OCI-LY3 (cell line): ENCODE measurements around the gene GRHPR.

Experiments
- H2AFZ ChIP-seq: fragments of 200-600, 300-600 bp; shearing (Covaris generic); 2 replicates; pipeline ENCODE4 v1.6.0; 2014; ENCODE audit warnings: antibody characterized with exemption, low read depth, low read length
- H3K27ac ChIP-seq: fragments of 200-600, 300-600 bp; sonication (generic); 2 replicates; pipeline ENCODE4 v1.5.1; 2014; ENCODE audit warnings: mild to moderate bottlenecking, low read length, moderate library complexity, mixed read lengths
- H3K27me3 ChIP-seq: fragments of 200-600, 300-600 bp; sonication (generic); 2 replicates; pipeline ENCODE4 v1.6.1; 2014; ENCODE audit warnings: low read depth, low read length, mixed read lengths
- H3K36me3 ChIP-seq: fragments of 200-600, 300-600 bp; sonication (generic); replicated peaks from 2 replicates; pipeline ENCODE3; 2014; ENCODE audit warnings: low read depth, low read length, mixed read lengths
- H3K4me1 ChIP-seq: fragments of 300-600, 200-600 bp; sonication (generic); 2 replicates; pipeline ENCODE4 v1.6.1; 2014; ENCODE audit warnings: low read length, mixed read lengths
- H3K4me2 ChIP-seq: fragments of 200-600, 300-600 bp; sonication (generic); 2 replicates; pipeline ENCODE4 v1.6.1; 2014; ENCODE audit warnings: low read length, mixed read lengths
- H3K4me3 ChIP-seq: fragments of 300-600, 200-600 bp; sonication (generic); 2 replicates; pipeline ENCODE4 v1.5.1; 2014; ENCODE audit warnings: antibody characterized with exemption, mild to moderate bottlenecking, low read length, moderate library complexity
- H3K79me2 ChIP-seq: fragments of 300-600, 200-600 bp; shearing (Covaris generic); 2 replicates; pipeline ENCODE4 v1.6.1; 2014; ENCODE audit warnings: mild to moderate bottlenecking, low read length, mixed read lengths
- H3K9ac ChIP-seq: fragments of 300-600, 200-600 bp; shearing (Covaris generic); 2 replicates; pipeline ENCODE4 v1.6.0; 2014; ENCODE audit warnings: mild to moderate bottlenecking, low read length, moderate library complexity
- H3K9me3 ChIP-seq: fragments of 200-600, 300-600 bp; shearing (Covaris generic); 2 replicates; pipeline ENCODE4 v1.6.1; 2014; ENCODE audit warnings: low read length, mixed read lengths; ENCODE audit not compliant: insufficient read depth
- H4K20me1 ChIP-seq: fragments of 200-600, 300-600 bp; sonication (generic); 2 replicates; pipeline ENCODE4 v1.6.1; 2016; ENCODE audit warnings: low read length, mixed read lengths; ENCODE audit not compliant: insufficient read depth
- EZH2phosphoT487 ChIP-seq: fragments of 200-600 bp; shearing (Covaris generic); IDR thresholded peaks from 2 replicates; pipeline ENCODE4 v1.6.1; 2018; ENCODE audit warnings: antibody characterized with exemption, mixed run types, low read depth
- TF ChIP-seq, protein P1 (sequence below): fragments of 200-600, 300-600 bp; sonication (generic); IDR thresholded peaks from 2 replicates; pipeline ENCODE4 v1.5.1; 2014; ENCODE audit warnings: antibody characterized with exemption, low read length, low read depth

GRHPR gene

DNA sequence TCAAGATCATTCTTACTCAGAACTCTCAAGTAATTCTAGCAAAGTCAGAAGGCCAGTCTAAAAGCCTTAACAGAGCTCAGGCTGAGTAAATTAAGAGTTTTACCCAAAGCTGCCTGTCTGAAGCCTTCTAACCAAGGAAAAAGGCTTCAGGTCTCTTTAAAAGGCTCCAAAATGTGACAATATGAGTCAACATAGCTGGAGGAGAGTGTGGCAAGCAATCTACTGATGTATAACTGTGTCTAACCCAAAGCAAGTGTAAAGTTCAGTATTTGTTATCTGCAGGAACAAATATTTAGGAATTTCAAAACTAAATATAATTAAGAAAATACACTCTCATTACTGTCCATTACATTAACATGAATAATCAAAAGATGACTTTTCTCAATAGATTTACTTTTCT is 31.7 kb downstream of the GRHPR start:
- Histone ChIP-seq H3K79me2 (peaks cover 99% of the 10 kb centered on the region), H3K4me1 (peaks cover 10% of the 10 kb centered on the region), H2AFZ (no peak overlapping the region), H3K4me2 (no peak overlapping the region), H3K4me3 (no peak overlapping the region), H3K36me3 (peaks cover 12% of the 10 kb centered on the region), H3K27ac (no peak overlapping the region), H4K20me1 (peaks cover 80% of the 10 kb centered on the region), H3K27me3 (no peaks in the 10 kb centered on the region), H3K9ac (no peak overlapping the region), H3K9me3 (no peaks in the 10 kb centered on the region)
- no peak for TF ChIP-seq EZH2phosphoT487
- TF ChIP-seq, protein P1, sequence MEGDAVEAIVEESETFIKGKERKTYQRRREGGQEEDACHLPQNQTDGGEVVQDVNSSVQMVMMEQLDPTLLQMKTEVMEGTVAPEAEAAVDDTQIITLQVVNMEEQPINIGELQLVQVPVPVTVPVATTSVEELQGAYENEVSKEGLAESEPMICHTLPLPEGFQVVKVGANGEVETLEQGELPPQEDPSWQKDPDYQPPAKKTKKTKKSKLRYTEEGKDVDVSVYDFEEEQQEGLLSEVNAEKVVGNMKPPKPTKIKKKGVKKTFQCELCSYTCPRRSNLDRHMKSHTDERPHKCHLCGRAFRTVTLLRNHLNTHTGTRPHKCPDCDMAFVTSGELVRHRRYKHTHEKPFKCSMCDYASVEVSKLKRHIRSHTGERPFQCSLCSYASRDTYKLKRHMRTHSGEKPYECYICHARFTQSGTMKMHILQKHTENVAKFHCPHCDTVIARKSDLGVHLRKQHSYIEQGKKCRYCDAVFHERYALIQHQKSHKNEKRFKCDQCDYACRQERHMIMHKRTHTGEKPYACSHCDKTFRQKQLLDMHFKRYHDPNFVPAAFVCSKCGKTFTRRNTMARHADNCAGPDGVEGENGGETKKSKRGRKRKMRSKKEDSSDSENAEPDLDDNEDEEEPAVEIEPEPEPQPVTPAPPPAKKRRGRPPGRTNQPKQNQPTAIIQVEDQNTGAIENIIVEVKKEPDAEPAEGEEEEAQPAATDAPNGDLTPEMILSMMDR, result no peak

DNA sequence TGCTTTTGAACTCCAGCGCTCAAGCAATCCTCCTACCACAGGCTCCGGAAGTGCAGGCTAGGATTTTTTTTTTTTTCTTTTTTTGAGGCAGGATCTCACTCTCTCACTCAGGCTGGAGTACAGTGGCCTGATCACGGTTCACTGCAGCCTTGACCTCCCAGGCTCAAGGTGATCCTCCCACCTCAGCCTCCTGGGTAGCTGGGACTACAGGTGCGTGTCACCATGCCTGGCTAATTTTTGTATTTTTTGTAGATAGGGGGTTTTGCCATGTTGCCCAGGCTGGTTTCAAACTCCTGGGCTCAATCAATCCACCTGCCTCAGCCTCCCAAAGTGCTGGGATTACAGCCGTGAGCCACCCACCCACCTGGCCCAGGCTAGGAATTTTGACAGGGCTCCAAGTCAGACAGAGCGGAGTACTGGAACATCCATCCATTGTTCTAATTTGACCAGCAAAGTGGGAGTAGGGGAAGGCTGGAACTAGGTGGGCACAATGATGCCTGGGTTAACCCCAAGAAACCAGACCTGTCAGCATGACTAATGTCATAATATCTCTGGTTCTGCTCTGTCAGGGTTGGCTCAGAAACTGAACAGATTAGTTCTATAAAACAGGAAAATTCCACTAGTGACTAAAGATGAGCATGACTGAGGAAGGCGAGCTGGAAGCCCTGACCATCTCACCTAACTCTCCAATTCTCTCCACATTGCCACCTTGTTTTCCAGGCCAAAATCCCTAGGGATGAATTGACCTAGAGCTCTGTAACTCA is 33.6 kb downstream of the GRHPR start:
- peaks cover 99% of the 10 kb centered on the region for H3K79me2 ChIP-seq
- no peaks in the 10 kb centered on the region for H3K27me3 ChIP-seq
- H3K9me3 ChIP-seq, result no peaks in the 10 kb centered on the region
- H3K9ac ChIP-seq, result no peak overlapping the region
- peaks cover 12% of the 10 kb centered on the region for H3K36me3 ChIP-seq
- peaks cover 87% of the 10 kb centered on the region for H4K20me1 ChIP-seq
- H3K27ac ChIP-seq, result no peak overlapping the region
- no peak overlapping the region for H3K4me3 ChIP-seq
- H3K4me2 ChIP-seq, result no peak overlapping the region
- no peak for TF ChIP-seq EZH2phosphoT487
- TF ChIP-seq, protein P1, result no peak
- H2AFZ ChIP-seq, result no peak overlapping the region
- H3K4me1 ChIP-seq, result no peaks in the 10 kb centered on the region

DNA sequence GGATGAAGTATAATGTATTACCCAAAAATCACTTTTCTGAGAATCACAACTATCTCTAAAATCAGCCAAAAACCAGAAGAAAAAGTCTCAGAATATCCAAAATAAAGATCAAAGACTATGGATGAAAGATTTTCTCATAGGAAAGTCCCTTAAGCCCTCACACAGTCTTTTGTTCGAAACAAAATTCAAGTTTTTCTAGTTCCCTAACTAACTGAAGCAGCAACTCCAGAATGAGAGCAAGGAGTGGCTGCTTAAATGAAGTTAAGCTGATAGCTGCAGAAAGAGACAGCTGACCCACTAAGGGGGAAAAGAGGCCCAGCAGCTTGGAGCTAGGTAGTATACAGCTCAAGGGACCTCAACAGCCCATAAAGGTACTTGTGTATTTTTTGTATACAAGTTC is 34.3 kb downstream of the GRHPR start:
- Histone ChIP-seq H2AFZ (no peak overlapping the region), H3K4me2 (no peak overlapping the region), H3K4me3 (no peak overlapping the region), H4K20me1 (peaks cover 88% of the 10 kb centered on the region), H3K36me3 (peaks cover 18% of the 10 kb centered on the region), H3K27ac (no peak overlapping the region), H3K4me1 (no peaks in the 10 kb centered on the region), H3K9me3 (no peaks in the 10 kb centered on the region), H3K9ac (no peak overlapping the region), H3K27me3 (no peaks in the 10 kb centered on the region), H3K79me2 (peaks cover 99% of the 10 kb centered on the region)
- TF ChIP-seq, protein P1, result no peak
- no peak for TF ChIP-seq EZH2phosphoT487

DNA sequence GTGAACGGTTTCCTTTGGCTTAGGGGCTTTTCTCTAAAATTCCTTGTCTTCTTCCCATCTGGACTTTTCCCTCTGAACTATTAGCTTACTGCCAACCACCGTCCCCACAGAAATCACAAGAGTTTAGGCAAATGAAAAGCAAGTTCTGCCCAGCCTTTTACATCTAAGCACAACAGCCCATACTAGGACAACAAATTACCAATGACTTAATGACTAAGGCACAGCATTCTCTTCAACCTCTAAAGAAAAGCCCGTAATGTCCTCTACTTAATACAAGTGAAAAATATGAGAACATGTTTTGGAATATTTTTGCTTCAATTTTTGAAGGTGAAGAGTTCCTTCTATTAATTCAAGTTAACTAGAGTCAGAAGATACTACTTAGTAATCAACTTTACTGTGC is 41.5 kb downstream of the GRHPR start:
- H3K9ac ChIP-seq, result peak overlapping the region; percentile 92
- H3K4me3 ChIP-seq, result peak overlapping the region; percentile 96
- H3K4me2 ChIP-seq, result peak overlapping the region; percentile 91
- peaks cover 58% of the 10 kb centered on the region for H3K79me2 ChIP-seq
- peak overlapping the region; percentile 84 for H3K27ac ChIP-seq
- H3K9me3 ChIP-seq, result no peaks in the 10 kb centered on the region
- H3K27me3 ChIP-seq, result no peaks in the 10 kb centered on the region
- peaks cover 19% of the 10 kb centered on the region for H3K4me1 ChIP-seq
- TF ChIP-seq, protein P1, result no peak
- no peak for TF ChIP-seq EZH2phosphoT487
- peaks cover 21% of the 10 kb centered on the region for H3K36me3 ChIP-seq
- no peak overlapping the region for H2AFZ ChIP-seq
- peaks cover 37% of the 10 kb centered on the region for H4K20me1 ChIP-seq
